SU-DHL-6 (cell line): ENCODE data around the gene TEDC1.

Experiments
- H2AFZ ChIP-seq: fragments of 200-600 bp; sonication (generic); 2 replicates; pipeline ENCODE4 v1.6.1; 2014; ENCODE audit warnings: low read depth, mild to moderate bottlenecking, moderate library complexity, mixed read lengths, antibody characterized with exemption, low read length; ENCODE audit not compliant: severe bottlenecking
- H3F3A ChIP-seq: fragments of 200-600 bp; shearing (Covaris generic); 2 replicates; pipeline ENCODE4 v1.6.0; 2016; ENCODE audit warnings: antibody characterized with exemption, mild to moderate bottlenecking; ENCODE audit not compliant: insufficient read depth
- H3K27ac ChIP-seq: fragments of 200-600 bp; sonication (generic); 2 replicates; pipeline ENCODE4 v1.5.1; 2016; ENCODE audit warnings: low read depth, mild to moderate bottlenecking, low read length, moderate library complexity, mixed read lengths
- H3K27me3 ChIP-seq: fragments of 200-600 bp; sonication (generic), shearing (Covaris generic); 2 replicates; pipeline ENCODE4 v1.6.0; 2014; ENCODE audit warnings: mild to moderate bottlenecking, low read length
- H3K36me3 ChIP-seq: fragments of 200-600 bp; sonication (generic); 2 replicates; pipeline ENCODE4 v1.6.1; 2014; ENCODE audit warnings: mild to moderate bottlenecking, low read length, mixed read lengths
- H3K4me2 ChIP-seq: fragments of 300-600, 200-600 bp; shearing (Covaris generic), sonication (generic); 2 replicates; pipeline ENCODE4 v1.6.0; 2014; ENCODE audit warnings: low read length, low read depth, mild to moderate bottlenecking; ENCODE audit not compliant: poor library complexity, severe bottlenecking
- H3K4me3 ChIP-seq: fragments of 200-600 bp; sonication (generic); 2 replicates; pipeline ENCODE4 v1.5.1; 2014; ENCODE audit warnings: antibody characterized with exemption, low read length, mild to moderate bottlenecking, mixed read lengths; ENCODE audit not compliant: insufficient read depth, poor library complexity, severe bottlenecking
- H3K79me2 ChIP-seq: fragments of 200-600 bp; sonication (generic); 2 replicates; pipeline ENCODE4 v1.6.1; 2014; ENCODE audit warnings: mild to moderate bottlenecking, low read length, moderate library complexity; ENCODE audit not compliant: insufficient read depth
- H3K9ac ChIP-seq: fragments of 200-600 bp; sonication (generic); 2 replicates; pipeline ENCODE4 v1.7.0; 2014; ENCODE audit warnings: mild to moderate bottlenecking, low read length
- H3K9me2 ChIP-seq: fragments of 200-600 bp; sonication (generic); replicated peaks from 2 replicates; pipeline ENCODE4 v1.6.1; 2014; ENCODE audit warnings: low read length; ENCODE audit not compliant: insufficient read depth
- H3K9me3 ChIP-seq: fragments of 200-600 bp; sonication (generic); 2 replicates; pipeline ENCODE4 v1.6.1; 2014; ENCODE audit warnings: low read length, mixed read lengths; ENCODE audit not compliant: insufficient read depth
- H4K20me1 ChIP-seq: fragments of 200-600 bp; sonication (generic); 2 replicates; pipeline ENCODE4 v1.6.1; 2014; ENCODE audit warnings: low read depth, mild to moderate bottlenecking, antibody characterized with exemption, low read length, moderate library complexity, mixed read lengths
- CTCF ChIP-seq: fragments of 200-600 bp; sonication (generic); IDR thresholded peaks from one replicate; pipeline ENCODE4 v1.5.1; 2017; ENCODE audit warnings: antibody characterized with exemption, mild to moderate bottlenecking, low read length, moderate library complexity; ENCODE audit not compliant: insufficient read depth, poor library complexity, severe bottlenecking
- EZH2phosphoT487 ChIP-seq: fragments of 200-600 bp; sonication (generic), shearing (Covaris generic); conservative IDR thresholded peaks from 2 replicates; pipeline ENCODE4 v1.6.1; 2018; ENCODE audit warnings: mild to moderate bottlenecking, antibody characterized with exemption, low read length, moderate library complexity, mixed read lengths

TEDC1 gene

GRCh38 chr14:105471823-105472485 is 19.1 kb upstream of the TEDC1 start:
- no peak overlapping the region for H2AFZ ChIP-seq
- no peaks in the 10 kb centered on the region for H3K79me2 ChIP-seq
- no peaks in the 10 kb centered on the region for H3K9me2 ChIP-seq
- no peaks in the 10 kb centered on the region for H3K36me3 ChIP-seq
- TF ChIP-seq EZH2phosphoT487, result no peak
- no peak for TF ChIP-seq CTCF
- H3K27ac ChIP-seq, result no peak overlapping the region
- peaks cover 5% of the 10 kb centered on the region for H3F3A ChIP-seq
- H3K4me2 ChIP-seq, result no peak overlapping the region
- no peaks in the 10 kb centered on the region for H3K27me3 ChIP-seq
- H3K9me3 ChIP-seq, result no peaks in the 10 kb centered on the region
- no peak overlapping the region for H3K4me3 ChIP-seq
- no peaks in the 10 kb centered on the region for H4K20me1 ChIP-seq
- H3K9ac ChIP-seq, result no peak overlapping the region

GRCh38 chr14:105472486-105472991 is 18.5 kb upstream of the TEDC1 start:
- no peak overlapping the region for H3K4me3 ChIP-seq
- H3K4me2 ChIP-seq, result no peak overlapping the region
- no peaks in the 10 kb centered on the region for H3K9me2 ChIP-seq
- no peaks in the 10 kb centered on the region for H3K79me2 ChIP-seq
- H3K9ac ChIP-seq, result no peak overlapping the region
- TF ChIP-seq CTCF, result no peak
- TF ChIP-seq EZH2phosphoT487, result no peak
- H3K27me3 ChIP-seq, result no peaks in the 10 kb centered on the region
- no peak overlapping the region for H3K27ac ChIP-seq
- H3F3A ChIP-seq, result peaks cover 5% of the 10 kb centered on the region
- H4K20me1 ChIP-seq, result no peaks in the 10 kb centered on the region
- 0 out of 2 replicates have a peak, but pooled peaks cover 3% of the 10 kb centered on the region for H3K9me3 ChIP-seq
- no peak overlapping the region for H2AFZ ChIP-seq
- H3K36me3 ChIP-seq, result no peaks in the 10 kb centered on the region

DNA sequence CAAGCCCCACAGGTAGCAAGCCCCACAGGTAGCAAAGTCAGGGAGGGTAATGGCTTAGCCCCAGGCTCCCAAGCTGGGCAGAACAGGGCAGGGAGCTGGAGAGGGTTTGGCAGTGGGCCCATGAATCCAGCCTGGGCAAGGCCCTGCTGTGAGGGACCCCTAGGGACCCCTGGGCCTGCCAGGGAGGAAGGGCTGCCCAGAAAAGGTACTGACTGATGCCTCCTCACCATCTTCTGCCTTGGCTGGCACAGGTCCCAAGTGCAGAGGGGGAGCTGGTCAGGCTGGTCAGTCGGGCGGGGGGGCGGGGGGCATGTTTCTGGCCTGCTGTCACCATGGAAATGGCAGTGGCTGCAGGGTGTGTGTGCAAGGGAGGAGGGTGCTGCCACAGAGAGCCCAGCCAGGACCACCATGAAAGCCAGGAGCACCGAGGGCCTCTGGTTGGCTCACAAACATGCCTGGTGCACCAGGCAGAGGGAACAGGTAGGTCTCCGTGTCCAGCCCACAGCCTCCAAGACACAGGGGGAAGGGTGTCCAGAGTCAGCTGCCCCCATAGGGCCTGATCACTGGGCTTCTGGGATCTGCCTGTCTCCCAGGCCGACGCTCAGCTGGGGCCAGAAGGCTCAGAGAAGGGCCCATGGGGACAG is 17.9 kb upstream of the TEDC1 start:
- H3K9me2 ChIP-seq, result no peaks in the 10 kb centered on the region
- no peaks in the 10 kb centered on the region for H3K36me3 ChIP-seq
- no peaks in the 10 kb centered on the region for H3K27me3 ChIP-seq
- H3K9ac ChIP-seq, result no peak overlapping the region
- TF ChIP-seq CTCF, result no peak
- no peak for TF ChIP-seq EZH2phosphoT487
- H3K27ac ChIP-seq, result no peak overlapping the region
- no peak overlapping the region for H2AFZ ChIP-seq
- H3F3A ChIP-seq, result peaks cover 5% of the 10 kb centered on the region
- H3K4me3 ChIP-seq, result no peak overlapping the region
- H3K9me3 ChIP-seq, result 0 out of 2 replicates have a peak, but pooled peaks cover 3% of the 10 kb centered on the region
- no peaks in the 10 kb centered on the region for H3K79me2 ChIP-seq
- no peaks in the 10 kb centered on the region for H4K20me1 ChIP-seq
- H3K4me2 ChIP-seq, result no peak overlapping the region
